Upper lobe of left lung (tissue), 4 donors: Measurements from ENCODE around the gene SLC5A7.

Source experiments
- CTCF ChIP-seq, 6 experiments: fragments of 450-650 bp in 4 of 6; fragments of 200-600 bp in 2 of 6; sonication (generic) in 2 of 6; IDR thresholded peaks; one replicate each; pipeline ENCODE4 v1.5.1; 2016 to 2019; ENCODE audit warnings: antibody characterized with exemption in 6 of 6
- EP300 ChIP-seq, 4 donors: sonication (generic); formaldehyde crosslinking; IDR thresholded peaks; one replicate each; pipeline ENCODE4 v1.5.1; 2017; ENCODE audit warnings: antibody characterized with exemption in 4 of 4, control low read depth in 2 of 4
- POLR2A ChIP-seq, 4 donors: fragments of 450-650 bp; IDR thresholded peaks; one replicate each; pipeline ENCODE4 v1.5.1; 2016 to 2017; ENCODE audit warnings: antibody characterized with exemption in 4 of 4, mild to moderate bottlenecking in 2 of 4
- POLR2AphosphoS5 ChIP-seq, 2 donors: sonication (generic); formaldehyde crosslinking; IDR thresholded peaks; one replicate each; pipeline ENCODE4 v1.5.1; 2017; ENCODE audit warnings: antibody characterized with exemption in 2 of 2

GRCh38 chr2:108023776-108024175, 37.5 kb downstream of the SLC5A7 start:
- TF ChIP-seq CTCF (IDR thresholded peaks at IDR 0.05) (no peak), POLR2AphosphoS5 (IDR thresholded peaks at IDR 0.05) (no peak), POLR2A (IDR thresholded peaks at IDR 0.05) (no peak), EP300 (IDR thresholded peaks at IDR 0.05) (no peak)
